HCT116 (cell line): ENCODE measurements around the gene S100A7A. TPM values are rescaled to one million over a fixed set of nuclear protein-coding genes. Genes with fewer than 3 reads are reported as not detected.
"Not testable (repeated sequence)": the region's sequence is repeated elsewhere in the genome, so short reads cannot be mapped to it uniquely, and the experiment has no call there.

Source experiments
- ATAC-seq: fragments of 200-7000 bp; cut with Tn5 transposase; 2 replicates; pipeline ENCODE4 v1.9.1; 2020; ENCODE audit warnings: mild to moderate bottlenecking, moderate library complexity
- BruUV-seq: library from RNA; stranded (reverse); fragments of 400-500 nt; replicated peaks from 2 replicates; lab custom pipeline; 2021; lab: Mats Ljungman, UMichigan
- CTCF ChIA-PET: fragments of 300-600 bp; sonication (Branson Sonifier 250); formaldehyde crosslinking; loops from one replicate; lab custom pipeline; 2021; ENCODE audit warnings: antibody characterized with exemption; lab: Charles Lee
- POLR2A ChIA-PET: fragments of 300-600, 350-600 bp; sonication (Branson Sonifier 250); formaldehyde crosslinking; loops from one replicate; lab custom pipeline; 2021; ENCODE audit warnings: antibody characterized with exemption; lab: Charles Lee
- RAD21 ChIA-PET, 2 experiments: fragments of 300-600 bp; sonication (Branson Sonifier 250); formaldehyde crosslinking; loops; one replicate each; lab custom pipeline; 2023; ENCODE audit warnings: low total read pairs in 2 of 2; ENCODE audit not compliant: uncharacterized antibody in 2 of 2, unreplicated experiment in 2 of 2, low non-redundant PET in 1 of 2; lab: Charles Lee
- DNase-seq: peaks from one replicate; pipeline ENCODE4 v3.0.0-alpha.2; 2010; ENCODE audit warnings: low read depth, low spot score
- H2AFZ ChIP-seq: fragments of 200-600 bp; shearing (Covaris generic), sonication (generic); 2 replicates; pipeline ENCODE4 v1.6.1; 2017; ENCODE audit warnings: low read depth, mixed run types, mixed read lengths, antibody characterized with exemption, low read length; ENCODE audit not compliant: poor library complexity, severe bottlenecking
- H3K27ac ChIP-seq: 2 replicates; pipeline ENCODE4 v1.5.1; 2012; ENCODE audit warnings: low read depth, low read length
- H3K27me3 ChIP-seq: fragments of 200-600 bp; sonication (generic); 2 replicates; pipeline ENCODE4 v1.6.1; 2016; ENCODE audit warnings: mixed run types, low read length, mixed read lengths; ENCODE audit not compliant: insufficient read depth
- H3K36me3 ChIP-seq, 2 experiments: fragments of 200-500 bp in 1 of 2; fragments of 200-600 bp in 1 of 2; sonication (Bioruptor generic) in 1 of 2; sonication (generic) in 1 of 2; 2 replicates each; pipeline versions ENCODE4 v1.5.1 to v1.6.1; 2014 to 2016; ENCODE audit warnings: low read length in 2 of 2, inconsistent platforms in 1 of 2, mixed read lengths in 1 of 2, mixed run types in 1 of 2; ENCODE audit not compliant: insufficient read depth in 2 of 2, control insufficient read depth in 1 of 2
- H3K4me1 ChIP-seq, 2 experiments: fragments of 200-600 bp in 1 of 2; sonication (generic) in 1 of 2; 2 replicates each; pipeline versions ENCODE4 v1.5.1 to v1.6.1; 2012 to 2017; ENCODE audit warnings: low read length in 2 of 2, inconsistent platforms in 1 of 2, mild to moderate bottlenecking in 1 of 2, mixed read lengths in 1 of 2, mixed run types in 1 of 2, moderate library complexity in 1 of 2; ENCODE audit not compliant: insufficient read depth in 2 of 2, control insufficient read depth in 1 of 2
- H3K4me2 ChIP-seq: fragments of 200-600 bp; sonication (generic); 2 replicates; pipeline ENCODE4 v1.6.1; 2017; ENCODE audit warnings: mixed run types, low read length, mixed read lengths
- H3K4me3 ChIP-seq, 2 experiments: fragments of 200-600 bp in 1 of 2; sonication (generic) in 1 of 2; replicated peaks in 1 of 2; 2 replicates each; pipeline ENCODE4 v1.5.1; 2011 to 2016; ENCODE audit warnings: low read length in 2 of 2, control low read depth in 1 of 2, low read depth in 1 of 2, mild to moderate bottlenecking in 1 of 2, mixed read lengths in 1 of 2, mixed run types in 1 of 2
- H3K79me2 ChIP-seq: fragments of 200-600 bp; sonication (generic); 2 replicates; pipeline ENCODE4 v1.6.1; 2017; ENCODE audit warnings: mild to moderate bottlenecking, mixed run types, low read length, moderate library complexity, mixed read lengths; ENCODE audit not compliant: insufficient read depth
- H3K9ac ChIP-seq: fragments of 200-600 bp; sonication (generic); 2 replicates; pipeline ENCODE4 v1.6.1; 2016; ENCODE audit warnings: low read length, mixed read lengths
- H3K9me2 ChIP-seq: fragments of 200-600 bp; sonication (generic), shearing (Covaris generic); 2 replicates; pipeline ENCODE4 v1.6.1; 2017; ENCODE audit warnings: mixed run types, mild to moderate bottlenecking, moderate library complexity; ENCODE audit not compliant: insufficient read depth
- H3K9me3 ChIP-seq, 2 experiments: fragments of 200-500 bp in 1 of 2; fragments of 200-600 bp in 1 of 2; sonication (Bioruptor generic) in 1 of 2; sonication (generic) in 1 of 2; 2 replicates each; pipeline ENCODE4 v1.6.1; 2014 to 2017; ENCODE audit warnings: low read length in 2 of 2, mixed read lengths in 2 of 2, inconsistent platforms in 1 of 2, low read depth in 1 of 2, mild to moderate bottlenecking in 1 of 2, mixed run types in 1 of 2, moderate library complexity in 1 of 2; ENCODE audit not compliant: control insufficient read depth in 1 of 2, insufficient read depth in 1 of 2
- H4K20me1 ChIP-seq: fragments of 200-600 bp; sonication (generic), shearing (Covaris generic); 2 replicates; pipeline ENCODE4 v1.6.1; 2017; ENCODE audit warnings: mixed run types, mild to moderate bottlenecking, moderate library complexity; ENCODE audit not compliant: insufficient read depth
- intact Hi-C: fragments of 100-400 bp; cut with micrococcal nuclease; formaldehyde crosslinking; loops from 2 replicates; pipeline ENCODE4 v1.10.0; 2022
- total RNA-seq: library from RNA; stranded (reverse); gene quantifications from one replicate; pipeline ENCODE4 v1.2.1, GENCODE V29; 2021; ENCODE audit not compliant: unreplicated experiment

S100A7A gene
- total RNA-seq, 1 experiment from 2014 or later, result not detected

- DNase-seq, H3K9me2 ChIP-seq, H3K36me3 ChIP-seq, H3K9me3 ChIP-seq, H3K4me1 ChIP-seq, BruUV-seq, RAD21 ChIA-PET, H3K27ac ChIP-seq, ATAC-seq, H3K4me3 ChIP-seq, H3K4me2 ChIP-seq, H2AFZ ChIP-seq, H3K9ac ChIP-seq, CTCF ChIA-PET, H4K20me1 ChIP-seq, H3K79me2 ChIP-seq, POLR2A ChIA-PET: not testable (repeated sequence)
- intact Hi-C loops, result loop anchor here (2.0 kb wide), 1 partner anchor 53 kb away; no protein-coding TSS in a partner anchor
- H3K27me3 ChIP-seq, result peaks cover 47% of the 10 kb centered on the region
Observed at GRCh38 chr1:153405825-153406599, 10.3 kb upstream of the S100A7A start.

- H4K20me1 ChIP-seq, H3K9ac ChIP-seq, H3K4me1 ChIP-seq, DNase-seq, H3K36me3 ChIP-seq, intact Hi-C loops, ATAC-seq, H3K9me2 ChIP-seq, RAD21 ChIA-PET, CTCF ChIA-PET, H2AFZ ChIP-seq, H3K79me2 ChIP-seq, POLR2A ChIA-PET, H3K4me2 ChIP-seq, H3K27ac ChIP-seq, H3K4me3 ChIP-seq, BruUV-seq, H3K9me3 ChIP-seq: not testable (repeated sequence)
- peaks cover 36% of the 10 kb centered on the region for H3K27me3 ChIP-seq
Observed at GRCh38 chr1:153407274-153407673, 9.0 kb upstream of the S100A7A start.

GRCh38 chr1:153413961-153414360, 2.4 kb upstream of the S100A7A start:
- H3K9ac ChIP-seq, H3K27ac ChIP-seq, H2AFZ ChIP-seq, intact Hi-C loops, DNase-seq, POLR2A ChIA-PET, H3K9me3 ChIP-seq, H3K36me3 ChIP-seq, H3K4me2 ChIP-seq, H3K9me2 ChIP-seq, H4K20me1 ChIP-seq, RAD21 ChIA-PET, H3K79me2 ChIP-seq, H3K4me1 ChIP-seq, BruUV-seq, CTCF ChIA-PET, H3K4me3 ChIP-seq, ATAC-seq: not testable (repeated sequence)
- H3K27me3 ChIP-seq, result peaks cover 24% of the 10 kb centered on the region
